Smooth muscle cell (in vitro differentiated cells): ENCODE measurements around the gene VCAN. TPM values are rescaled to one million over a fixed set of nuclear protein-coding genes. Genes with fewer than 3 reads are reported as not detected.

Experiments used
- DNase-seq: peaks from one replicate; lab custom pipeline; 2025; ENCODE audit not compliant: unreplicated experiment; lab: John Stamatoyannopoulos, UW
- H2AFZ ChIP-seq: fragments of 200-600 bp; sonication (generic); 2 replicates; pipeline ENCODE4 v1.6.0; 2016; ENCODE audit warnings: antibody characterized with exemption, low read depth, mild to moderate bottlenecking
- H3F3A ChIP-seq: fragments of 200-600 bp; sonication (generic); 2 replicates; pipeline ENCODE4 v1.6.0; 2017; ENCODE audit warnings: antibody characterized with exemption, low read depth
- H3K27ac ChIP-seq: fragments of 200-600 bp; sonication (generic); 2 replicates; pipeline ENCODE4 v1.5.1; 2016; ENCODE audit warnings: low read depth, mild to moderate bottlenecking
- H3K27me3 ChIP-seq: fragments of 200-600 bp; sonication (generic); 2 replicates; pipeline ENCODE4 v1.6.1; 2016; ENCODE audit warnings: low read depth, mild to moderate bottlenecking
- H3K36me3 ChIP-seq: fragments of 200-600 bp; sonication (generic); 2 replicates; pipeline ENCODE4 v1.5.1; 2016; ENCODE audit warnings: low read depth
- H3K4me1 ChIP-seq: fragments of 200-600 bp; sonication (generic); 2 replicates; pipeline ENCODE4 v1.5.1; 2016; ENCODE audit warnings: low read depth
- H3K4me2 ChIP-seq: fragments of 200-600 bp; sonication (generic); 2 replicates; pipeline ENCODE4 v1.6.0; 2016; ENCODE audit warnings: mild to moderate bottlenecking
- H3K4me3 ChIP-seq: fragments of 200-600 bp; sonication (generic); 2 replicates; pipeline ENCODE4 v1.5.1; 2016; ENCODE audit warnings: mild to moderate bottlenecking
- H3K79me2 ChIP-seq: fragments of 200-600 bp; sonication (generic); 2 replicates; pipeline ENCODE4 v1.6.0; 2016; ENCODE audit warnings: low read depth, mild to moderate bottlenecking
- H3K9ac ChIP-seq: fragments of 200-600 bp; sonication (generic); 2 replicates; pipeline ENCODE4 v1.6.0; 2016; ENCODE audit warnings: low read depth
- H3K9me3 ChIP-seq: fragments of 200-600 bp; sonication (generic); replicated peaks from 2 replicates; pipeline ENCODE4 v1.5.1; 2016; ENCODE audit warnings: low read depth
- H4K20me1 ChIP-seq: fragments of 200-600 bp; sonication (generic); 2 replicates; pipeline ENCODE4 v1.6.0; 2016; ENCODE audit warnings: low read depth
- CTCF ChIP-seq: fragments of 200-600 bp; sonication (generic); IDR thresholded peaks from 2 replicates; pipeline ENCODE4 v1.5.1; 2017; ENCODE audit warnings: borderline replicate concordance, mild to moderate bottlenecking, antibody characterized with exemption; ENCODE audit not compliant: insufficient read depth, poor library complexity, severe bottlenecking
- WGBS: methylation state at CpG from one replicate; pipeline ENCODE4 v1.1.7; 2016; ENCODE audit warnings: low lambda C conversion rate; 5-methylcytosine and 5-hydroxymethylcytosine counted together
- polyA plus RNA-seq: library from polyadenylated mRNA; unstranded; fragments of >200 nt; fragmentation: Nextera tagmentation; extraction: Ambion mirVana; gene quantifications from 2 replicates; pipeline ENCODE4 v1.2.1, GENCODE V29; 2016
- total RNA-seq: library from RNA; depleted of rRNA; stranded (reverse); fragments of >200 nt; gene quantifications from 2 replicates; pipeline ENCODE4 v1.2.3, GENCODE V29; 2014

Gene VCAN
- total and polyA plus RNA-seq, 2 experiments from 2014 or later, result 702 to 2,724 TPM

GRCh38 chr5:83552275-83552674, 80.7 kb downstream of the VCAN start:
- H3F3A ChIP-seq, result peaks cover 64% of the 10 kb centered on the region
- H3K4me1 ChIP-seq, result peaks cover 11% of the 10 kb centered on the region
- H3K4me3 ChIP-seq, result no peak overlapping the region
- no peaks in the 10 kb centered on the region for H3K27me3 ChIP-seq
- H4K20me1 ChIP-seq, result peaks cover 97% of the 10 kb centered on the region
- H3K79me2 ChIP-seq, result peaks cover 30% of the 10 kb centered on the region
- no peak for TF ChIP-seq CTCF
- no peak for DNase-seq
- no peak overlapping the region for H2AFZ ChIP-seq
- H3K9me3 ChIP-seq, result no peaks in the 10 kb centered on the region
- H3K36me3 ChIP-seq, result peaks cover 26% of the 10 kb centered on the region
- H3K27ac ChIP-seq, result peak overlapping the region; percentile 65
- peak overlapping the region; percentile 64 for H3K4me2 ChIP-seq
- no peak overlapping the region for H3K9ac ChIP-seq

DNA sequence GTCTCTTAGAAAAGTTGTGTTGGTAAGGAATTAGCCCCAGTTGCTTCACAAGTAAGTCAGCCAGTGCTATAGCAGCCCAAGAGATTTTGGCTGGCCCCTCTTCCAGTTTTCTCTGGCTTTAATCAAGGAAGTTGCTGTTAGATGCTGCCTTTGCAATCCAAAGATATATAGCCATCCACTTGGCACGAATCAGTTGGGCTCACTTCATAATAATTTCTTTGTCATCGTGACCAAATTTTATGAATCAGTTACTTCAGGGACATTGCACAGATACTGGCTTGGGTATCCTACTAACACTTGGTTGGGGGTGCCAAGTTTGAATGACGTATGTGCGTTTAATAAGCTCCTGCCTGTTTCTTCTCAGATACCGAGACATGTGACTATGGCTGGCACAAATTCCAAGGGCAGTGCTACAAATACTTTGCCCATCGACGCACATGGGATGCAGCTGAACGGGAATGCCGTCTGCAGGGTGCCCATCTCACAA, 81.5 kb downstream of the VCAN start:
- Histone ChIP-seq H3K4me2 (peak overlapping the region; percentile 59), H3K27ac (peak overlapping the region; percentile 65), H3K27me3 (no peaks in the 10 kb centered on the region), H3K4me1 (peaks cover 19% of the 10 kb centered on the region), H3K4me3 (no peak overlapping the region), H3K9me3 (no peaks in the 10 kb centered on the region), H3K36me3 (peaks cover 23% of the 10 kb centered on the region), H3K9ac (no peak overlapping the region), H3K79me2 (peaks cover 30% of the 10 kb centered on the region), H4K20me1 (peaks cover 97% of the 10 kb centered on the region), H3F3A (peaks cover 62% of the 10 kb centered on the region), H2AFZ (no peak overlapping the region)
- no peak for DNase-seq
- TF ChIP-seq CTCF, result no peak
- 79% methylated on average over 9 of the region's 9 CpGs for WGBS

DNA sequence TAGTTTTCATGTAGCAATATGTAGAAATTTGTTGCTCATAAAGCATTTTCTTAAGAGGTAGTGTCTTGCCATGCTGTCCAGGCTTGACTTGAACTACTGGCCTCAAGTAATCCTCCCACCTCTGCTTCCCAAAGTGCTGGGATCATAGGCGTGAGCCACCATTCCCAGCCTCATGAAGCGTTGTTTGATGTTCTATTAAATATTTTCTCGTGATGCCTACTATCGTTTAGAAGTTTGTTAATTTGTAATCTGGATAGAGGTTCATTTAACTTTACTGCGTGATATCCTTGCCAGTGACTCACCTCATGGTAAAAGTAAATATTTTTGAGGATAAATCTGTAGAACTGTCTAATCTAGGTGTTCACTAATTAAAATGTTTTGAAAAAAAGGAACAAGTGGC, 82.6 kb downstream of the VCAN start:
- no peak for TF ChIP-seq CTCF
- no peak overlapping the region for H3K4me3 ChIP-seq
- H4K20me1 ChIP-seq, result peaks cover 97% of the 10 kb centered on the region
- H3K4me2 ChIP-seq, result peak overlapping the region; percentile 43
- no peak overlapping the region for H2AFZ ChIP-seq
- H3K27ac ChIP-seq, result peak overlapping the region; percentile 65
- no peaks in the 10 kb centered on the region for H3K9me3 ChIP-seq
- DNase-seq, result no peak
- H3F3A ChIP-seq, result peaks cover 58% of the 10 kb centered on the region
- peaks cover 26% of the 10 kb centered on the region for H3K4me1 ChIP-seq
- H3K9ac ChIP-seq, result no peak overlapping the region
- no peaks in the 10 kb centered on the region for H3K27me3 ChIP-seq
- peaks cover 23% of the 10 kb centered on the region for H3K79me2 ChIP-seq
- H3K36me3 ChIP-seq, result peaks cover 23% of the 10 kb centered on the region
- 76% methylated on average over 5 of the region's 5 CpGs for WGBS

DNA sequence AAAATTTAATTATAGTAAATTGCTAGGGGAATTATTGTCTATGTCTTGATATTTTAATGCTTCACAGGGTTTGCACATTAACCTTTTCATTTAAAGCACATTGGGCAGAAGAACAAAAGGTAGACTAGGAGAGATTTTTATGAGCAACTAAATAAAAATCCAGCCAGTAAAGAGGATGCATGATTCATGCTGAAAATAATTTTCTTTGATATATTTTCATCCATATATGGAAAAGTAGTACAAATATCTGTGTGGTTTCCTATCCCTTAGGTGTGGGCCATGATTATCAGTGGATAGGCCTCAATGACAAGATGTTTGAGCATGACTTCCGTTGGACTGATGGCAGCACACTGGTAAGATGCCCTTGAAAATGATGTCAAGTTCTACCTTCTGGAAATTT, 83.1 kb downstream of the VCAN start:
- Histone ChIP-seq H3K79me2 (peaks cover 18% of the 10 kb centered on the region), H3K4me1 (peaks cover 26% of the 10 kb centered on the region), H3F3A (peaks cover 57% of the 10 kb centered on the region), H4K20me1 (peaks cover 97% of the 10 kb centered on the region), H3K4me2 (peak overlapping the region; percentile 27), H3K9ac (no peak overlapping the region), H2AFZ (no peak overlapping the region), H3K36me3 (peaks cover 23% of the 10 kb centered on the region), H3K27ac (peak overlapping the region; percentile 65), H3K4me3 (no peak overlapping the region), H3K27me3 (no peaks in the 10 kb centered on the region), H3K9me3 (no peaks in the 10 kb centered on the region)
- 54% methylated on average over 1 of the region's 1 CpG for WGBS
- no peak for DNase-seq
- no peak for TF ChIP-seq CTCF
